Head of caudate nucleus (tissue), 42 donors: ENCODE results near the gene ATG2B.
A peak's percentile ranks its signal among the peaks of the same experiment; 100 is the strongest.

Experiments used
- DNase-seq, 42 donors: peaks; one replicate each; pipeline versions ENCODE4 v3.0.0 to v3.0.0-alpha.2; 2020 to 2021; ENCODE audit warnings: mixed read lengths in 7 of 42
- intact Hi-C: fragments of 100-400 bp; cut with DNase I; formaldehyde crosslinking; loops from one replicate; pipeline ENCODE4 v1.15.0; 2022

Gene ATG2B

GRCh38 chr14:96341323-96341722, 21.8 kb downstream of the ATG2B start:
- no peak for DNase-seq
- intact Hi-C loops = no loop called here

GRCh38 chr14:96338551-96338950, 24.6 kb downstream of the ATG2B start:
- no peak for DNase-seq
- intact Hi-C loops = no loop called here

- DNase-seq = no peak
- intact Hi-C loops = no loop called here
Observed at GRCh38 chr14:96324219-96324618, 38.9 kb downstream of the ATG2B start.

GRCh38 chr14:96320605-96321004, 42.5 kb downstream of the ATG2B start:
- DNase-seq = no peak
- intact Hi-C loops = no loop called here

- intact Hi-C loops = no loop called here
- DNase-seq = peak in 1 of 42 donors; percentile 52
Observed at GRCh38 chr14:96318836-96319235, 44.3 kb downstream of the ATG2B start.

- intact Hi-C loops = no loop called here
- no peak for DNase-seq
Observed at GRCh38 chr14:96316087-96316486, 47.1 kb downstream of the ATG2B start.

GRCh38 chr14:96310906-96311305, 52.2 kb downstream of the ATG2B start:
- DNase-seq = no peak
- intact Hi-C loops = no loop called here

- intact Hi-C loops = no loop called here
- no peak for DNase-seq
Observed at GRCh38 chr14:96309896-96310330, 53.2 kb downstream of the ATG2B start.

- intact Hi-C loops = no loop called here
Observed at GRCh38 chr14:96309133-96309895, 53.8 kb downstream of the ATG2B start.

GRCh38 chr14:96307434-96307833, 55.7 kb downstream of the ATG2B start:
- DNase-seq = no peak
- intact Hi-C loops = no loop called here

More at GRCh38 chr14:96309133-96309895, 53.8 kb downstream of the ATG2B start:
- no peak for DNase-seq

- intact Hi-C loops = no loop called here
- no peak for DNase-seq
Observed at GRCh38 chr14:96304956-96305355, 58.2 kb downstream of the ATG2B start.

- no peak for DNase-seq
- intact Hi-C loops = no loop called here
Observed at GRCh38 chr14:96303981-96304380, 59.2 kb downstream of the ATG2B start.

- intact Hi-C loops = loop anchor here (5.0 kb wide), 1 partner anchor 128 kb away; no protein-coding TSS in a partner anchor
- peak in 7 of 42 donors; percentile 9 to 60 (median 21) for DNase-seq
Observed at GRCh38 chr14:96299441-96299840, 63.7 kb downstream of the ATG2B start.

GRCh38 chr14:96297997-96298515, 65.1 kb downstream of the ATG2B start:
- DNase-seq = no peak
- intact Hi-C loops = loop anchor here (5.0 kb wide), 1 partner anchor 129 kb away; no protein-coding TSS in a partner anchor

- no peak for DNase-seq
- intact Hi-C loops = loop anchor here (5.0 kb wide), 1 partner anchor 130 kb away; no protein-coding TSS in a partner anchor
Observed at GRCh38 chr14:96297000-96297399, 66.1 kb downstream of the ATG2B start.

- intact Hi-C loops = no loop called here
Observed at GRCh38 chr14:96294246-96294645, 68.9 kb downstream of the ATG2B start.

GRCh38 chr14:96287856-96288255, 75.3 kb downstream of the ATG2B start:
- intact Hi-C loops = no loop called here
- no peak for DNase-seq

More at GRCh38 chr14:96294246-96294645, 68.9 kb downstream of the ATG2B start:
- DNase-seq = no peak

GRCh38 chr14:96286251-96286650, 76.9 kb downstream of the ATG2B start:
- no peak for DNase-seq
- intact Hi-C loops = no loop called here

GRCh38 chr14:96285667-96286066, 77.5 kb downstream of the ATG2B start:
- DNase-seq = no peak
- intact Hi-C loops = no loop called here

GRCh38 chr14:96284430-96284829, 78.7 kb downstream of the ATG2B start:
- DNase-seq = no peak
- intact Hi-C loops = no loop called here

- DNase-seq = no peak
- intact Hi-C loops = no loop called here
Observed at GRCh38 chr14:96284008-96284407, 79.1 kb downstream of the ATG2B start.
